Skin of body (tissue), 3 donors: ENCODE data around the gene NCAPG2. TPM values are rescaled to one million over a fixed set of nuclear protein-coding genes. Genes with fewer than 3 reads are reported as not detected.

Experiments
- DNase-seq: peaks from one replicate; lab custom pipeline; 2025; lab: John Stamatoyannopoulos, UW
- small RNA-seq: library from RNA; depleted of rRNA; stranded (forward); fragments of <200 nt; gene quantifications from one replicate; pipeline ENCODE3, GENCODE V24; 2014; ENCODE audit warnings: low replicate concordance
- total RNA-seq: library from RNA; depleted of rRNA; stranded (reverse); fragments of >200 nt; gene quantifications from one replicate; pipeline ENCODE4 v1.2.3, GENCODE V29; 2014

Gene NCAPG2
- total RNA-seq, 1 donor from 2014 or later: 18.5 TPM

DNA sequence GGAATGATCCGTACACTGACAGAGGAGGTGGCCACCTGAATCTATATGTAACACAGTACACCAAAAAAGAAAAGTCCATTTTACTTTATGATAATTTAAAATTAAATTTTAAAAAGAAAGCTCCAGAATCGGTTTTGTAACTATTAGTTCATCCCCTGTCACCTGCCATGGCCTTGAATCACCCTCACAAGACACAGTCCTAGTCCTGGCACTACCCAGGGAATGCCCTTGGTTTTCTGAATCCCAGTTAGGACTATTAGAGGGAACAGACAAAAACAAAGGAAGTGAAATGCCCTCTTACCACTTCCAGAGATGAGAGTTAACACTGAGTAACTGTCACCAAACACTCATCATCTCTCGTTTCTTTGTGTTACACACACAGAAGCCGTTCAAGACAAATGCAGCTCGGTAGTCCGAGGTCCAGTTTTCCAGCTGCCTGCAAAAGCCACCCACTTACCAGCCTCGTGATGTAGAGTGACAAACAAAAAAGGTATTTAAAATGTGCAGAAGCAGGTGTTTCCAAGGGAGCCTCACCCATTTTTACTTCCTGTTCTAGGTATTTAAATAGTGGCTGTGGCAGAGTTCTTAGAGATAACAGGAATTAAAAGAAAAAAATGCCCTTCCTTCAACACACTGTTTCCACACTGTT lies 123.0 kb downstream of the NCAPG2 start:
- no peak for DNase-seq

Small RNA genes lying within 50 kb of the gene (small RNA-seq; reads per million reads assigned to genes)
- gene MIR5707 (not detected), gene THAP5P1 (not detected)

Other genes starting within 250 kb of the NCAPG2 start
- 0.99 TPM for gene PTPRN2, start 117.0 kb downstream of the NCAPG2 start, total RNA-seq
- 58.0 TPM for gene ESYT2, start 124.7 kb upstream of the NCAPG2 start, total RNA-seq
- gene DYNC2I1, start 151.8 kb upstream of the NCAPG2 start, total RNA-seq: 13.8 TPM